ENCODE data around the gene HNRNPH1.

DNA sequence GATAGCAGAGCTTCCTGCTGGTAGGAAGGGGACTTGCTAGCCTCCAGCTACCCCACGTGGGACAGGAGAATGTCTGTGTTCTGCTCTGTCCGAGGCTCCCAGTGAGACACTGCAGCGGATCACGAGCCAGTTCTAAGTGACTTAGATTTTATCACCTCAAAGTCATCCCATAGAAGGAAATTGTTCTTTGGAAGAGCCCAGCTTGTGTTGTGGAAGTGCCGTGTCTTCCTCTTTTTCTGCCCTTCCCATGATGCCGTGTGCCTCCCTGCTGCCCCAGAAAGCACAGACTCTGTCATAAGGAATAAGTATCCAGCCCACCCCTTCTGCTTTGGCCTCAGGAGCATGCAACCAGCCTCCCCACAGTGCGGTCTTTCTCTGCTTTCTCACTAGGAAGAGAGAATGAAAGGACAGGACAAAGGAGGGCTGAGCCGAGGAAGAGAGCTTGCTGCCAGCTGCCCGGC lies 37.5 kb downstream of the HNRNPH1 start:
- TF ChIP-seq, protein P1, sequence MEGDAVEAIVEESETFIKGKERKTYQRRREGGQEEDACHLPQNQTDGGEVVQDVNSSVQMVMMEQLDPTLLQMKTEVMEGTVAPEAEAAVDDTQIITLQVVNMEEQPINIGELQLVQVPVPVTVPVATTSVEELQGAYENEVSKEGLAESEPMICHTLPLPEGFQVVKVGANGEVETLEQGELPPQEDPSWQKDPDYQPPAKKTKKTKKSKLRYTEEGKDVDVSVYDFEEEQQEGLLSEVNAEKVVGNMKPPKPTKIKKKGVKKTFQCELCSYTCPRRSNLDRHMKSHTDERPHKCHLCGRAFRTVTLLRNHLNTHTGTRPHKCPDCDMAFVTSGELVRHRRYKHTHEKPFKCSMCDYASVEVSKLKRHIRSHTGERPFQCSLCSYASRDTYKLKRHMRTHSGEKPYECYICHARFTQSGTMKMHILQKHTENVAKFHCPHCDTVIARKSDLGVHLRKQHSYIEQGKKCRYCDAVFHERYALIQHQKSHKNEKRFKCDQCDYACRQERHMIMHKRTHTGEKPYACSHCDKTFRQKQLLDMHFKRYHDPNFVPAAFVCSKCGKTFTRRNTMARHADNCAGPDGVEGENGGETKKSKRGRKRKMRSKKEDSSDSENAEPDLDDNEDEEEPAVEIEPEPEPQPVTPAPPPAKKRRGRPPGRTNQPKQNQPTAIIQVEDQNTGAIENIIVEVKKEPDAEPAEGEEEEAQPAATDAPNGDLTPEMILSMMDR (IDR thresholded peaks at IDR 0.05): no peak
- no peak for TF ChIP-seq POLR2A (IDR thresholded peaks at IDR 0.05)
